ENCODE data around the gene NCOA3. TPM values are rescaled to one million over a fixed set of nuclear protein-coding genes. Genes with fewer than 3 reads are reported as not detected.
A peak's percentile ranks its signal among the peaks of the same experiment; 100 is the strongest.

Gene NCOA3
- total RNA-seq, 2 experiments from 2014 or later: 59.9 to 65.4 TPM

DNA sequence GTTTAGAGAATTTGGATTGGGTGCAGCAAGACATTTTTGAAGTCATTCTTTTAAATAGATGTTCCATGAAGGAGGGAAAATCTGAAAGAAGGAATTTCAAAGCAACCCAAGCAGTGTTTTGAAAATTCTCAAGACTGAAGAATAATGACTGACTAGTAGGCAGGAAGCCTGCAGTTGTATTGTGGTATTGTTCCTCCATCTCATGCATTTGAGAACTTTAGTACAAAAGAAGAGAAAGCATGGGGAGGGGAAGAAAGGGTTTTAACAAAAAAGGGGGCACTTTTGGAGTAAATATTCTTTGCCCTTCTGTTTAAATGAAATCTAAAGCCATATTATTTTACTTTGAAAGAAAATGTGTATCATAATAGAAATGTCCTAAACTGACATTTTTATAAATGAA is 6.6 kb downstream of the NCOA3 start:
- Histone ChIP-seq H3K27ac (ENCODE audit: low read depth in 1 of 2, low read length in 2 of 2) (no peak overlapping the region), H3K36me3 (ENCODE audit: insufficient read depth, low read length) (peaks cover 6% of the 10 kb centered on the region), H3K9me3 (ENCODE audit: control insufficient read depth in 1 of 2, insufficient read depth in 1 of 2, low read length in 2 of 2) (no peaks in the 10 kb centered on the region), H3K4me3 (ENCODE audit: low read length) (no peak overlapping the region), H3K4me1 (ENCODE audit: insufficient read depth, low read length) (peaks cover 39% of the 10 kb centered on the region), H3K27me3 (ENCODE audit: control insufficient read depth in 1 of 2, insufficient read depth in 2 of 2, low read length in 2 of 2) (no peaks in the 10 kb centered on the region)
- H3K4me3 Mint-ChIP-seq: peak overlapping the region; percentile 62
- TF ChIP-seq, protein P1, sequence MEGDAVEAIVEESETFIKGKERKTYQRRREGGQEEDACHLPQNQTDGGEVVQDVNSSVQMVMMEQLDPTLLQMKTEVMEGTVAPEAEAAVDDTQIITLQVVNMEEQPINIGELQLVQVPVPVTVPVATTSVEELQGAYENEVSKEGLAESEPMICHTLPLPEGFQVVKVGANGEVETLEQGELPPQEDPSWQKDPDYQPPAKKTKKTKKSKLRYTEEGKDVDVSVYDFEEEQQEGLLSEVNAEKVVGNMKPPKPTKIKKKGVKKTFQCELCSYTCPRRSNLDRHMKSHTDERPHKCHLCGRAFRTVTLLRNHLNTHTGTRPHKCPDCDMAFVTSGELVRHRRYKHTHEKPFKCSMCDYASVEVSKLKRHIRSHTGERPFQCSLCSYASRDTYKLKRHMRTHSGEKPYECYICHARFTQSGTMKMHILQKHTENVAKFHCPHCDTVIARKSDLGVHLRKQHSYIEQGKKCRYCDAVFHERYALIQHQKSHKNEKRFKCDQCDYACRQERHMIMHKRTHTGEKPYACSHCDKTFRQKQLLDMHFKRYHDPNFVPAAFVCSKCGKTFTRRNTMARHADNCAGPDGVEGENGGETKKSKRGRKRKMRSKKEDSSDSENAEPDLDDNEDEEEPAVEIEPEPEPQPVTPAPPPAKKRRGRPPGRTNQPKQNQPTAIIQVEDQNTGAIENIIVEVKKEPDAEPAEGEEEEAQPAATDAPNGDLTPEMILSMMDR (IDR thresholded peaks at IDR 0.05): no peak
- peaks cover 78% of the 10 kb centered on the region for H3K4me1 Mint-ChIP-seq (ENCODE audit: low read depth)
- POLR2A ChIA-PET: no interaction called here
- intact Hi-C loops (cut with DNase I, micrococcal nuclease): loop anchor here in 1 of 2 experiments (10.0 kb wide), 1 partner anchor 47 kb away; no protein-coding TSS in a partner anchor
- no peak for ATAC-seq (ENCODE audit: poor library complexity)
- peak in 1 of 14 experiments; percentile 26 for DNase-seq
- no peaks in the 10 kb centered on the region for H3K27me3 Mint-ChIP-seq
- peak overlapping the region; percentile 79 for H3K27ac Mint-ChIP-seq
- peaks cover 25% of the 10 kb centered on the region for H3K36me3 Mint-ChIP-seq (ENCODE audit: low read depth)
- H3K9me3 Mint-ChIP-seq: no peaks in the 10 kb centered on the region
- CTCF ChIA-PET: no interaction called here

DNA sequence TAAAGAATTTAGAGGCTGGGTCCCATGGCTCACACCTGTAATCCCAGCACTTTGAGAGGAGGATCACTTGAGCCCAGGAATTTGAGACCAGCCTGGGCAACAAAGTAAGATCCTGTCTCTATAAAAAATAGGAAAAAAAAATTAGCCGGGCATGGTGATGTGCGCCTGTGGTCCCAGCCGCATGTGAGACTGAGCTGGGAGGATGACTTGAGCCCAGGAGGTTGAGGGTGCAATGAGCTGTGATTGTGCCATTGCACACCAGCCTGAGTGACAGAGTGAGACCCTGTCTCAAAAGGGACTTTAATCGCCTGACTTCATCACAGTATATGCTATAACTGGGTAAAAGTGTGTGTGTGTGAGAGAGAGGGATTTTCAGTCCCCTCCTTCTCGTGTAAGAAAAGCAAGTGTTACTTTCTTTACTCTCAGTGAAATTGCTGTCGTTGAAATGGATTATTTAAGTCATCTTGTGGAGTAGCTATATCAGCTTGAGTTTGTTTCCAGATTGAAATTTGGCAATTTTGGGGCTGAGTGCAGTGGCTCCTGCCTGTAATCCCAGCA is 7.5 kb downstream of the NCOA3 start:
- DNase-seq: no peak
- ChIA-PET CTCF (interaction anchor here (0.7 kb wide), 1 partner anchor 22 kb away, joined by 3 read pairs; no protein-coding TSS in a partner anchor), POLR2A (interaction anchor here (0.7 kb wide), 1 partner anchor 260 kb away, joined by 3 read pairs; no protein-coding TSS in a partner anchor)
- H3K4me3 ChIP-seq (ENCODE audit: low read length): no peak overlapping the region
- peaks cover 38% of the 10 kb centered on the region for H3K4me1 ChIP-seq (ENCODE audit: insufficient read depth, low read length)
- H3K27ac Mint-ChIP-seq: peak overlapping the region; percentile 79
- no peaks in the 10 kb centered on the region for H3K27me3 Mint-ChIP-seq
- peaks cover 6% of the 10 kb centered on the region for H3K36me3 ChIP-seq (ENCODE audit: insufficient read depth, low read length)
- peaks cover 76% of the 10 kb centered on the region for H3K4me1 Mint-ChIP-seq (ENCODE audit: low read depth)
- peaks cover 25% of the 10 kb centered on the region for H3K36me3 Mint-ChIP-seq (ENCODE audit: low read depth)
- H3K9me3 Mint-ChIP-seq: no peaks in the 10 kb centered on the region
- H3K4me3 Mint-ChIP-seq: peak overlapping the region; percentile 62
- no peak overlapping the region for H3K27ac ChIP-seq (ENCODE audit: low read depth in 1 of 2, low read length in 2 of 2)
- no peaks in the 10 kb centered on the region for H3K9me3 ChIP-seq (ENCODE audit: control insufficient read depth in 1 of 2, insufficient read depth in 1 of 2, low read length in 2 of 2)
- H3K27me3 ChIP-seq (ENCODE audit: control insufficient read depth in 1 of 2, insufficient read depth in 2 of 2, low read length in 2 of 2): no peaks in the 10 kb centered on the region
- intact Hi-C loops (cut with DNase I, micrococcal nuclease): loop anchor here in 1 of 2 experiments (10.0 kb wide), 1 partner anchor 46 kb away; no protein-coding TSS in a partner anchor
- TF ChIP-seq, protein P1 (IDR thresholded peaks at IDR 0.05): no peak
- no peak for ATAC-seq (ENCODE audit: poor library complexity)

DNA sequence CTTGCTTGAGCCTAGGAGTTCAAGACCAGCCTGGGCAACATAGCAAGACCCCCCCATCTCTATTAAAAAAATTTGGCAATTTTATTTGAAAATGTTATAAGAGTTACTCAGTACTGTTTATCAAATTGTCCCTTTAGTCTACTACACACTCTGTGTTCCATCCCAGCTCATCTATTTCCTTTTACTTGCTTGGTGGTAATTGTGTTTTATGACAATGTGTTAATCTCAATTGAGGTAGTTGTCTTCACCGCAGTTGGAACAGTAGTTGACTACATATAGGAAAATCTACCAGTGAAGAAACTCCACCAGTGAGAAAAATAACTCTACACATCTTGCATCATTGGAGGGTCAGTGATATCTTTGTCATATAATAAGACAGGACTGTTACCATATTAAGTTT is 8.0 kb downstream of the NCOA3 start:
- Histone ChIP-seq H3K27ac (ENCODE audit: low read depth in 1 of 2, low read length in 2 of 2) (no peak overlapping the region), H3K4me3 (ENCODE audit: low read length) (no peak overlapping the region), H3K27me3 (ENCODE audit: control insufficient read depth in 1 of 2, insufficient read depth in 2 of 2, low read length in 2 of 2) (no peaks in the 10 kb centered on the region), H3K36me3 (ENCODE audit: insufficient read depth, low read length) (peaks cover 6% of the 10 kb centered on the region), H3K9me3 (ENCODE audit: control insufficient read depth in 1 of 2, insufficient read depth in 1 of 2, low read length in 2 of 2) (no peaks in the 10 kb centered on the region), H3K4me1 (ENCODE audit: insufficient read depth, low read length) (peaks cover 33% of the 10 kb centered on the region)
- ChIA-PET POLR2A (interaction anchor here (0.7 kb wide), 1 partner anchor 261 kb away, joined by 3 read pairs; no protein-coding TSS in a partner anchor), CTCF (interaction anchor here (0.7 kb wide), 1 partner anchor 23 kb away, joined by 3 read pairs; no protein-coding TSS in a partner anchor)
- peak overlapping the region; percentile 62 for H3K4me3 Mint-ChIP-seq
- DNase-seq: no peak
- peaks cover 25% of the 10 kb centered on the region for H3K36me3 Mint-ChIP-seq (ENCODE audit: low read depth)
- H3K27me3 Mint-ChIP-seq: no peaks in the 10 kb centered on the region
- peak overlapping the region; percentile 79 for H3K27ac Mint-ChIP-seq
- H3K4me1 Mint-ChIP-seq (ENCODE audit: low read depth): peaks cover 74% of the 10 kb centered on the region
- no peaks in the 10 kb centered on the region for H3K9me3 Mint-ChIP-seq
- TF ChIP-seq, protein P1 (IDR thresholded peaks at IDR 0.05): no peak
- intact Hi-C loops (cut with DNase I, micrococcal nuclease): loop anchor here in 1 of 2 experiments (10.0 kb wide), 1 partner anchor 45 kb away; no protein-coding TSS in a partner anchor
- ATAC-seq (ENCODE audit: poor library complexity): no peak

All from CD4-positive, alpha-beta T cell (primary cell).